HEK293 (cell line): ENCODE measurements around the gene CHST15.

ENCODE experiments used
- CTCF ChIA-PET: fragments of 350-600 bp; formaldehyde crosslinking; extraction: SDS; loops from one replicate; lab custom pipeline; 2021; ENCODE audit warnings: antibody characterized with exemption; lab: Yijun Ruan, JAX
- POLR2A ChIA-PET: fragments of 300-600 bp; formaldehyde crosslinking; extraction: SDS; loops from one replicate; lab custom pipeline; 2020; ENCODE audit warnings: antibody characterized with exemption, inconsistent platforms; lab: Yijun Ruan, JAX
- H3K27ac ChIP-seq: fragments of 200-500 bp; sonication (Bioruptor generic); 2 replicates; pipeline ENCODE4 v1.5.1; 2014; ENCODE audit warnings: low read depth, low read length, control low read depth, inconsistent platforms; ENCODE audit errors: extremely low read depth
- H3K36me3 ChIP-seq, 2 experiments: fragments of 200-500 bp in 1 of 2; sonication (Bioruptor generic) in 1 of 2; 1 replicate in 1 of 2; 2 replicates in 1 of 2; pipeline ENCODE4 v1.5.1; 2014 to 2017; ENCODE audit warnings: inconsistent platforms in 2 of 2, low read length in 2 of 2; ENCODE audit not compliant: control insufficient read depth in 2 of 2, insufficient read depth in 1 of 2
- H3K4me1 ChIP-seq: fragments of 200-500 bp; sonication (Bioruptor generic); 2 replicates; pipeline ENCODE4 v1.5.1; 2014; ENCODE audit warnings: mild to moderate bottlenecking, low read length, inconsistent platforms; ENCODE audit not compliant: control insufficient read depth, insufficient read depth
- H3K4me3 ChIP-seq: 2 replicates; pipeline ENCODE4 v1.5.1; 2011; ENCODE audit warnings: low read depth, mild to moderate bottlenecking, control low read depth, low read length, moderate library complexity
- H3K9me3 ChIP-seq: fragments of 200-500 bp; sonication (Bioruptor generic); 2 replicates; pipeline ENCODE4 v1.5.1; 2014; ENCODE audit warnings: low read depth, low read length, inconsistent platforms; ENCODE audit not compliant: control insufficient read depth, insufficient read depth
- KLF8 ChIP-seq: fragments of 450-650 bp; formaldehyde crosslinking; IDR thresholded peaks from 2 replicates; pipeline ENCODE4 v1.5.1; 2016; ENCODE audit warnings: missing biosample characterization, missing genetic modification characterization
- MZF1 ChIP-seq: fragments of 450-650 bp; formaldehyde crosslinking; IDR thresholded peaks from 2 replicates; pipeline ENCODE4 v1.5.1; 2017; ENCODE audit warnings: missing biosample characterization, missing genetic modification characterization, borderline replicate concordance
- SCRT2 ChIP-seq: fragments of 450-650 bp; formaldehyde crosslinking; IDR thresholded peaks from 2 replicates; pipeline ENCODE4 v1.5.1; 2016; ENCODE audit warnings: missing biosample characterization, missing genetic modification characterization
- SP2 ChIP-seq: fragments of 450-650 bp; formaldehyde crosslinking; IDR thresholded peaks from 2 replicates; pipeline ENCODE4 v1.5.1; 2016; ENCODE audit warnings: missing biosample characterization, missing genetic modification characterization
- ZBTB10 ChIP-seq: fragments of 450-650 bp; formaldehyde crosslinking; IDR thresholded peaks from 2 replicates; pipeline ENCODE4 v1.5.1; 2016; ENCODE audit warnings: missing biosample characterization, missing genetic modification characterization
- ZNF19 ChIP-seq: fragments of 450-650 bp; formaldehyde crosslinking; IDR thresholded peaks from 2 replicates; pipeline ENCODE4; 2016; ENCODE audit warnings: missing biosample characterization, missing genetic modification characterization, low read depth
- ZNF202 ChIP-seq: fragments of 450-650 bp; formaldehyde crosslinking; IDR thresholded peaks from 2 replicates; pipeline ENCODE4 v1.5.1; 2016; ENCODE audit warnings: missing biosample characterization, missing genetic modification characterization, borderline replicate concordance
- ZNF23 ChIP-seq: fragments of 450-650 bp; formaldehyde crosslinking; IDR thresholded peaks from 2 replicates; pipeline ENCODE4 v1.5.1; 2016; ENCODE audit warnings: missing biosample characterization, missing genetic modification characterization, borderline replicate concordance
- ZNF423 ChIP-seq: fragments of 450-650 bp; formaldehyde crosslinking; IDR thresholded peaks from 2 replicates; pipeline ENCODE4 v1.5.1; 2016; ENCODE audit warnings: missing biosample characterization, missing genetic modification characterization
- ZNF449 ChIP-seq: fragments of 450-650 bp; formaldehyde crosslinking; IDR thresholded peaks from 2 replicates; pipeline ENCODE4 v1.5.1; 2017; ENCODE audit warnings: missing biosample characterization, mild to moderate bottlenecking, missing genetic modification characterization, moderate library complexity
- ZNF473 ChIP-seq: fragments of 450-650 bp; formaldehyde crosslinking; IDR thresholded peaks from 2 replicates; pipeline ENCODE4 v1.5.1; 2017; ENCODE audit warnings: missing biosample characterization, missing genetic modification characterization
- ZNF48 ChIP-seq: fragments of 450-650 bp; formaldehyde crosslinking; IDR thresholded peaks from 2 replicates; pipeline ENCODE4 v1.5.1; 2016; ENCODE audit warnings: missing biosample characterization, missing genetic modification characterization
- ZNF610 ChIP-seq: fragments of 450-650 bp; formaldehyde crosslinking; IDR thresholded peaks from 2 replicates; pipeline ENCODE4 v1.5.1; 2016; ENCODE audit warnings: missing biosample characterization, missing genetic modification characterization, borderline replicate concordance
- ZNF623 ChIP-seq: fragments of 450-650 bp; formaldehyde crosslinking; IDR thresholded peaks from 2 replicates; pipeline ENCODE4 v1.5.1; 2016; ENCODE audit warnings: missing biosample characterization, missing genetic modification characterization
- ZNF76 ChIP-seq: fragments of 450-650 bp; formaldehyde crosslinking; IDR thresholded peaks from 2 replicates; pipeline ENCODE4; 2016; ENCODE audit warnings: low read depth, missing biosample characterization, missing genetic modification characterization, borderline replicate concordance
- ZNF830 ChIP-seq: fragments of 450-650 bp; IDR thresholded peaks from 2 replicates; pipeline ENCODE4 v1.5.0; 2018; ENCODE audit warnings: missing biosample characterization, missing genetic modification characterization, low read depth, mild to moderate bottlenecking, moderate library complexity
- ZSCAN4 ChIP-seq: fragments of 450-650 bp; formaldehyde crosslinking; IDR thresholded peaks from 2 replicates; pipeline ENCODE4 v1.5.1; 2017; ENCODE audit warnings: missing biosample characterization, missing genetic modification characterization
- TF ChIP-seq, protein P1 (sequence below): fragments of 450-650 bp; formaldehyde crosslinking; IDR thresholded peaks from 2 replicates; pipeline ENCODE4 v1.5.1; 2016; ENCODE audit warnings: missing biosample characterization, missing genetic modification characterization
- TF ChIP-seq, protein P2 (sequence below): fragments of 450-650 bp; formaldehyde crosslinking; IDR thresholded peaks from 2 replicates; pipeline ENCODE4 v1.5.1; 2017; ENCODE audit warnings: missing biosample characterization, missing genetic modification characterization
- TF ChIP-seq, protein P3 (sequence below): IDR thresholded peaks from 2 replicates; pipeline ENCODE4 v1.6.1; 2011; ENCODE audit warnings: mild to moderate bottlenecking, low read depth, low read length, borderline replicate concordance

CHST15 gene

GRCh38 chr10:123962756-123963530 lies 130.5 kb downstream of the CHST15 start:
- POLR2A ChIA-PET, result no interaction called here
- H3K4me1 ChIP-seq, result no peaks in the 10 kb centered on the region
- no peak for TF ChIP-seq ZNF623 (tag by site-specific recombination)
- TF ChIP-seq ZNF23, result no peak
- TF ChIP-seq ZSCAN4 (tag by site-specific recombination), result no peak
- TF ChIP-seq, protein P1, sequence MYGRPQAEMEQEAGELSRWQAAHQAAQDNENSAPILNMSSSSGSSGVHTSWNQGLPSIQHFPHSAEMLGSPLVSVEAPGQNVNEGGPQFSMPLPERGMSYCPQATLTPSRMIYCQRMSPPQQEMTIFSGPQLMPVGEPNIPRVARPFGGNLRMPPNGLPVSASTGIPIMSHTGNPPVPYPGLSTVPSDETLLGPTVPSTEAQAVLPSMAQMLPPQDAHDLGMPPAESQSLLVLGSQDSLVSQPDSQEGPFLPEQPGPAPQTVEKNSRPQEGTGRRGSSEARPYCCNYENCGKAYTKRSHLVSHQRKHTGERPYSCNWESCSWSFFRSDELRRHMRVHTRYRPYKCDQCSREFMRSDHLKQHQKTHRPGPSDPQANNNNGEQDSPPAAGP (tag by site-specific recombination), result no peak
- TF ChIP-seq ZNF830, result no peak
- TF ChIP-seq ZNF48 (tag by site-specific recombination), result no peak
- TF ChIP-seq KLF8 (tag by site-specific recombination), result no peak
- TF ChIP-seq SCRT2 (tag by site-specific recombination), result no peak
- no peak for TF ChIP-seq SP2
- no peak for TF ChIP-seq ZNF423 (tag by site-specific recombination)
- TF ChIP-seq, all 188 proteins: peak for 0
- no peaks in the 10 kb centered on the region for H3K36me3 ChIP-seq
- no peaks in the 10 kb centered on the region for H3K9me3 ChIP-seq
- no peak overlapping the region for H3K4me3 ChIP-seq
- H3K27ac ChIP-seq, result no peak overlapping the region
- CTCF ChIA-PET, result interaction anchor here (0.6 to 4.3 kb wide), 8 partner anchors 25 to 413 kb away, joined by 3 to 24 read pairs (median 3); no protein-coding TSS in a partner anchor

DNA sequence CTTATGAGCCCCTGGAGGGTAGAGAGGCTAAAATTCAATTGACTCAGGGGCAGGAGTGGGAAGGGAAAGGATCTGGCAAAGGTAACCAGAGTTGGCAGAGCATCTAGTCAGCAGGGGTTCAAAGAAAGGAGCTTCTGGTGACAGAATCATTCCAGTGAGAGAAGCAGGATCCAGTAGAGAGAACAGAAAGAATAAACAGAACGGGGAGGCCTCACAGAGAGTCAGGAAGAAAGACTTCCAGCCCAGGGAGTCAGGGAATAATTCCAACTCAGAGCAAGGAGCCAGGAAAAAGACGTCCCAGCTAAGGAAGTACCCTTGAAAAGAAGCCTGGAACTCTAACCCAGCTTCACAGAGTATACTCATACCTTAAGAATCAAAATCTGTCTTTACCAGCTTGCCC lies 135.2 kb downstream of the CHST15 start:
- ChIA-PET CTCF (no interaction called here), POLR2A (no interaction called here)
- Histone ChIP-seq H3K36me3 (no peaks in the 10 kb centered on the region), H3K27ac (no peak overlapping the region), H3K4me1 (no peaks in the 10 kb centered on the region), H3K4me3 (no peak overlapping the region), H3K9me3 (no peaks in the 10 kb centered on the region)
- TF ChIP-seq ZNF610 (tag by site-specific recombination) (no peak), ZNF76 (no peak), MZF1 (no peak), ZNF202 (tag by site-specific recombination) (no peak), ZNF449 (tag by site-specific recombination) (no peak), ZNF473 (no peak), ZBTB10 (no peak), ZNF19 (tag by site-specific recombination) (no peak)
- TF ChIP-seq, protein P2, sequence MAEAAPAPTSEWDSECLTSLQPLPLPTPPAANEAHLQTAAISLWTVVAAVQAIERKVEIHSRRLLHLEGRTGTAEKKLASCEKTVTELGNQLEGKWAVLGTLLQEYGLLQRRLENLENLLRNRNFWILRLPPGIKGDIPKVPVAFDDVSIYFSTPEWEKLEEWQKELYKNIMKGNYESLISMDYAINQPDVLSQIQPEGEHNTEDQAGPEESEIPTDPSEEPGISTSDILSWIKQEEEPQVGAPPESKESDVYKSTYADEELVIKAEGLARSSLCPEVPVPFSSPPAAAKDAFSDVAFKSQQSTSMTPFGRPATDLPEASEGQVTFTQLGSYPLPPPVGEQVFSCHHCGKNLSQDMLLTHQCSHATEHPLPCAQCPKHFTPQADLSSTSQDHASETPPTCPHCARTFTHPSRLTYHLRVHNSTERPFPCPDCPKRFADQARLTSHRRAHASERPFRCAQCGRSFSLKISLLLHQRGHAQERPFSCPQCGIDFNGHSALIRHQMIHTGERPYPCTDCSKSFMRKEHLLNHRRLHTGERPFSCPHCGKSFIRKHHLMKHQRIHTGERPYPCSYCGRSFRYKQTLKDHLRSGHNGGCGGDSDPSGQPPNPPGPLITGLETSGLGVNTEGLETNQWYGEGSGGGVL (tag by site-specific recombination), result no peak
- TF ChIP-seq, protein P3, sequence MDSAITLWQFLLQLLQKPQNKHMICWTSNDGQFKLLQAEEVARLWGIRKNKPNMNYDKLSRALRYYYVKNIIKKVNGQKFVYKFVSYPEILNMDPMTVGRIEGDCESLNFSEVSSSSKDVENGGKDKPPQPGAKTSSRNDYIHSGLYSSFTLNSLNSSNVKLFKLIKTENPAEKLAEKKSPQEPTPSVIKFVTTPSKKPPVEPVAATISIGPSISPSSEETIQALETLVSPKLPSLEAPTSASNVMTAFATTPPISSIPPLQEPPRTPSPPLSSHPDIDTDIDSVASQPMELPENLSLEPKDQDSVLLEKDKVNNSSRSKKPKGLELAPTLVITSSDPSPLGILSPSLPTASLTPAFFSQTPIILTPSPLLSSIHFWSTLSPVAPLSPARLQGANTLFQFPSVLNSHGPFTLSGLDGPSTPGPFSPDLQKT, result no peak
- TF ChIP-seq, protein P1 (tag by site-specific recombination), result no peak
